CD1c-positive myeloid dendritic cell (primary cell): ENCODE results near the gene MYOCD.

ENCODE experiments used
- DNase-seq: peaks from one replicate; pipeline ENCODE4 v3.0.0-alpha.2; 2016; ENCODE audit errors: extremely low spot score

Gene MYOCD

GRCh38 chr17:12641084-12641483 is 24.6 kb upstream of the MYOCD start:
- no peak for DNase-seq

DNA sequence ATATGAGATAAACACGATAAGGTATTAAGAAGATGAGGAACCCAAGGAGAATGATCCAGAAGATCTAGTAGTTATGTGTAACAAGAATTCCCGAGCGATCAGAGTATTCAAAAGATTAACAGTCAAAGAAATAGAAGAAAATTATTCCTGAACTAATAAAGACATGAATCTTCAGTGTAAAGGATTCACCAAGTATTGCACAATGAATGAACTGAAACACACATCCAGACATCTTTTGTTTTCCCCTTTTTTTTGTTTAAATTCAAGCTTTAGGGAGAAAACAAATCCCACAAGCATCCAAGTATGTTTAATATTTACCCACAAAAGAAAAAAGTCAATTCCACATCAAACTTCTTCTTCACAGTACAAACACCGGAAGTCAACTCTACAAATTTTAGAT is 23.7 kb upstream of the MYOCD start:
- no peak for DNase-seq

- no peak for DNase-seq
Measured at GRCh38 chr17:12643822-12644221, 21.9 kb upstream of the MYOCD start.

GRCh38 chr17:12644623-12645022 is 21.1 kb upstream of the MYOCD start:
- DNase-seq, result no peak

- DNase-seq, result no peak
Measured at GRCh38 chr17:12646761-12647422, 18.8 kb upstream of the MYOCD start.

DNA sequence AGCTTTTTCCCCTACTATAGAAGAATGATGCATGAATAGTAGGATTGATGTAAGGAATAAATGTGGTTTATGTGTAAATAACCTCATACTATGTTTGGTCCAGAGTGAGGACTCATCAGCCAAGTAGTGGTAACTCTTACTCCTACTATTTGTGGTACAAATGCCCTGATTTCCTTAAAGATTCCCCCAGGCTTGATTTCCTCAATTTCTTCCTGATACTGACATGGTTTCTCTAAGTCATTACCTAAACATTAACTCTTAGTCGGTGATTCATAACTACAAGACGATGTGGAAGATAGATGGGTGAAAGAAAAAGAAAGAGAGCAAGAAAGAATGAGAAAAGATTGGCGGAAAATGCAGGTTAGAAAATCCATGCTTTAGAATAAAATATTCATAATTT is 17.2 kb upstream of the MYOCD start:
- DNase-seq, result no peak

GRCh38 chr17:12655936-12656335 is 9.8 kb upstream of the MYOCD start:
- no peak for DNase-seq

DNA sequence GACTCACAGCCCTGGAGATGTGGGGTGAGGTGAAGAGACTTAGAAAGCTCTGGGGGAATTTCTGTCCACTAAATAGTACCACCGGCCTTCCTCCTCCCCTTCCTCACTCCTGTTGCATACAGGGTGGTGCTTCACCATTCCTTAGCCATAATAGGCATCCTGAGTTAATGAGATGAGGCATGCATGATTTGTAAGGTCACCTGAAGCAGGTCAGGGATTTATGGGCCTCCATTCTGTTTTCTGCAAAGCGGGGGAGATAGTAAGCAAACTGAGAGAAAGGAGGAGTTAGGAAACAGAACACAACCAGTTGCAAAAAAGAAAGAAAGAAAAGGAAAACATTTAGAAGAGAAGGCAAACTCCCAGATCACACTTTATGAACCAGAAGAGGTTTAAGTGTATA is 9.3 kb upstream of the MYOCD start:
- DNase-seq, result no peak

- DNase-seq, result no peak
Measured at GRCh38 chr17:12659500-12659899, 6.2 kb upstream of the MYOCD start.

- no peak for DNase-seq
Measured at GRCh38 chr17:12664252-12664651, 1.4 kb upstream of the MYOCD start.

- DNase-seq, result no peak
Measured at GRCh38 chr17:12664894-12665262, 812 bp upstream of the MYOCD start.

GRCh38 chr17:12666718-12667117 is 1.0 kb downstream of the MYOCD start:
- no peak for DNase-seq

DNA sequence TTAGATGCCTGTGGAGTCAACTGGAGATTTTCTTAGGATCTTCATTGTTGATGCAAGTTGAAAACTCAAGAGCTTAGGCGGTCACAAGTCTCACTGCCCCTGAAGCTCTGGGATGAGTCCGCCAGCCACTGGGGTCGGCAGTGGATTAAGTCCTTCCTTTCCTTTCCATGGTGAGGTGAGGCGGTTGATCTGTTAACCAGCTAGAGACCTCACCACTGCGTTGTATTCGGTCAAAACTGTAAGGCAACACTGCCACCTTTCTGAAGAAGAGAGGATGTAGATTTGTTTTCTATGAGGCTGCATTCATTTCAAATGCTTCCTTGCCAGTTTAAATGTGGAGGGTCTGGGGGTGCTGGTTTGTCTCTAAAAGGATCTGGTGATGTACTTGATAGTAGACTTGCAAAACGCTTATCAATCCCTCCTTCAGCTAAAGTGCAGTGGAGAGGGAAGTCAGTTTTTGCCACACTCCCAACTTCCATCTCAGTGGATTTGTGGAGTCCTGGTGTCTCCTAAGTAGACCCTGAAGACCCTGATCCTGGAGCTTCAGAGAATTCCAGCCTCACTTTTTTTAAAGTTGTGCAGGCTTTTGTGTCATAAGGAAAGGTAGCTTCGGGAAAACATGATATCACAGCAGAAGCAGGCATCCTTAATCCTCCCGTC is 1.7 kb downstream of the MYOCD start:
- DNase-seq, result no peak

DNA sequence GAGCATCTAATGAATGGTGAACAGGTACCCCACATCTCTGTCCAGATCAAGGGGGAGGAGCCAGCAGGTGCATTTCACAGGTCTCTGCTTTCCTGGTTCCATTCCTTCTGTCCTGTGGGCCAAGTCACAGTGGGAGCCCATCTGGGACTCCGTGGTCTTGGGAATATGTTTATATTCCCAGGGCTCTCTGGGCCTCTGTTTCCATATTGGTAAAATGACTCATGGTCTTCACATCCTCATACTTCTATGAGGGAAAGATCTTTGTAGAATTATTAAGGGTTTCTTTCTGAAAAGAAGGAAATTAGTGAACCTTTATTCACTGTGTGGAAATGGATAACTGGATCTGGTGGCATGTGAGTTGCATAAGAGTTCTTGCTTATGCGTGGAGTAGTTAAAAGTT is 6.2 kb downstream of the MYOCD start:
- no peak for DNase-seq

DNA sequence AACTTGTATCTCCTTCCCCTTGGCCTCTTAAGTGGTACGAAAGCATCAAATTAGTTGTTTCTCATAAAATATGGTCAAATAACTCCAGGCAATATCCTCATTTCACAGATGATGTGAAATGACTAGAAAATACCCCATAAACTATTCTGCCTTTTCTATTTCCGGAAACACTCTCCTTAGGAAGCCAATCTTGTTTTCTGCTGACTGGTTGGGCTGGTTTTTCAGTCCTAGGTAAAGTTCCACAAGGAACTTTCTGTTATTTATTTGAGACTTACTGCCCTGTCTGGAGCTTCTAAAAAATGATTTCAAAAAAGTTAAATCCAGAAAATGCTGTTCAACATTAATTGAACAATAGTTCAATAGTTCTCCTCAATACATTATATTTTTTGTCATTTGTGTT is 7.3 kb downstream of the MYOCD start:
- no peak for DNase-seq

DNA sequence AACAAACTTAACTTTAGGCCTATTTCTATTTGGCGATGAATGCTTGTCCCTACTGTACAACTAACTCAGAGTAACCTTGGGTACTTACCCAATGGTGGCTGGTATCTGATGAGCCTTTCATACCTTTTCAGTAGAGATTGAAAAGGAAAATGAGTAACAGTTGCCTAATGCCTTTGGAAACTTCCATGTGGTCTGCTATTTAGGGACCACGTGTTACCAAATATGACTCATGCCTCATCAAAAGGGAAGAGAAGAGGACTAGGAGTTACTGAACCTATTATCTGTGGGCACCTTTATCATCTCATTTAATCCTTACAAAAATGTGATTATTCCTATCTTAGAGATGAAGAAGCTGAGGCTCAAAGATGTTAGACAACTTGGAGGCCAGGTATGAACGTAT is 8.1 kb downstream of the MYOCD start:
- no peak for DNase-seq

GRCh38 chr17:12680407-12680897 is 14.8 kb downstream of the MYOCD start:
- no peak for DNase-seq

DNA sequence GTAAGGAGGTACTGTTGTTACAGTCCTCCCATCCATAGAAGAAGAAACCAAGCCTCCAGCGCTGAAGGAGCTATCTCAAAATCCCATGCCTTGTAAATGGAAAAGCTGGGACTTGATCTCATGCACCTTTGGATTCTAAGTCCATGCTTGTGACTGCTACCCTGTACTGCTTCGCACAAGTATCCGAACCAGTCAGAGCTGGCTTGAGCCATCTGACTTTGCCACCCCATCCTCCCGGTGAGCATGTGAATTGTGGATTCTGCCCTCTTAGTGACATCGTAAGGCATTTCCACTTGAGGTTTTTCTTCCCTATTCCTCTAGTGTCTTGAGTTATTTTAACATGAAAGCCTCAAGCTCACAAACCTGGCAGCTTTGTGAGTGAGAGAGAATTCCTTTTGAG is 15.3 kb downstream of the MYOCD start:
- no peak for DNase-seq

DNA sequence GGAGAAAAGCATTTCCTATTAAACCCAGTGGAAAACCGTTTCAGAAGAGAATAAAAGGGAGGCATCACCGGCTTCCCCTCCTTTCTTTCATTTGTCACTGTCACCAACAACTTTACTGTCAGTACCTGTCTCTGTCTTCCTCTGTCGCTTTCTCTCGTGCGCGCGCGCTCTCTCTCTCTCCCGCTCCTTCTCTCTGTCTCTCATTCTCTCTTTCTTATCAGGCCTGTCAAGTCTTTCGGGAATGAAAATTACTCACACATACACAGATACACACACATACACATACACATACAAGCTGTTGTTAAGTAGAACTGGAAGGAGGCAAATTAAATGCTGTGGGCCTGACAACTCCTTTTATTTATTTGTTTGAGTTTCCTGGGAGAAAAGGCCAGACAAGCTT is 17.6 kb downstream of the MYOCD start:
- no peak for DNase-seq

DNA sequence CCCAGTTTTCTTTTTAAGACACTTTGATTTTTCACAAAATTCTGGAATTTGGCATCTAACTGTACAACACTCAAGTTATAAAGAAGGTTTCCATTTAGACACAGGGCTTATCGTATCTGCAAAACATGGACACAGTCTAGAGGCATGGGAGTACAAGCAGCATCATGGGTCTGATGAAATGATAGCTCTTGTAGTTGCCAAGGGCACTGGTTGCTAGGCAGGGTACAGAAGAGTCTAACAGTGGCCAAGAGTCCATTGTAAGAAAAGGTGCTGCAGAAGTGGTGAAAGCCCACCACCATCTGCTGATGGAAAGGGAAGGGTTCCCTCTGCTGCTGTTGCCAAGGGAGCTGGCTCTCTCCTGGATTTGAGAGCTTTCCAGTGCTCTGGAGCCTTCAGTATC is 20.8 kb downstream of the MYOCD start:
- DNase-seq, result no peak

DNA sequence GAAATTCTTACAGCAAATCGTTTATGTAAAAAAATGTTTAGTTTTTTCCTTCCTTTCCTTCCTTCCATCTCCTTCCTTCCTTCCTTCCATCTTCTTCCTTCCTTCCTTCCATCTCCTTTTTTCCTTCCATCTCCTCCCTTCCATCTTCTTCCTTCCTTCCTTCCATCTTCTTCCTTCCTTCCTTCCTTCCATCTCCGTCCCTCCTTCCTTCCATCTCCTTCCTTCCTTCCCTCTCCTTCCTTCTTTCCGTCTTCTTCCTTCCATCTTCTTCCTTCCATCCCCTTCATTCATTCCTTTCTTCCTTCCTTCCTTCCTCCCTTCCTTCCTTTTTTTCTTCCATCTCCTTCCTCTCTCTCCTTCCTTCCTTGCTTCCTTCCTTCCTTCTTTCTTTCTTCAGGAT is 22.7 kb downstream of the MYOCD start:
- DNase-seq, result no peak

DNA sequence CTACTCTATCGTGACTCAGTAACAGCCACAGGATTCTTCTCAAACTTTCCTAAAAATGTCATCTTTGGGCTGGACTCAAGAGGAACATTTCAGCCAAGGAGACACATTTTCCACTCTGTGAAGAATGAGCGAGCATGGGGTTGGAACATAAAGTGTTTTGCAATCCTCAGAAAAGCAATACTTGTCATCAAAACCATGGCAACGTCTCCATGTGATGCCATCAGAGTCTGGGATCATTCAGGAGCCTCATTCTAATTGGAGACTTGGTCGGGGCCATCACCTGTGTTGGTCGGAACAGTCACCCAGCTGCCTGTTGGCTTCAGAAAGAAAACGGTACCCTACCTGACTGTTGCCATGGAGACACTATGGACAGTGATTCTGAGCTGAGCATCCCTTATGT is 25.5 kb downstream of the MYOCD start:
- DNase-seq, result no peak

DNA sequence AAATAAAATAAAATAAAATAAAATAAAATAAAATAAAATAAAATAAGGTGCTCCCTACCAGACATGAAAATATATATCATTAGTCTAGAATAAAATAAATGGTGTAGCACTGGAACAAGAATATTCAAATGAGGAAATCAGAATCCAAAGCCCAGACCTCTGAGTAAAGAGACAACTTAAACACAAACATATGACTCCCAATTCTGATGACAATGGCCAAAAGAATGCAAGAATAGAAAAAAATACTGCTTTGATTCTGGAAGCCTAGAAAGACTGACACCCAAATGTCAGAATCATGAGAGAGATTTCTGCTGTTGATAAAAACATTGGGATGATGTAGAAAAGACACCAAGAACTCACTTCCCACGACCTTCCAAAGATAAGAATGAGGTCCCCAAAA is 27.9 kb downstream of the MYOCD start:
- DNase-seq, result no peak

DNA sequence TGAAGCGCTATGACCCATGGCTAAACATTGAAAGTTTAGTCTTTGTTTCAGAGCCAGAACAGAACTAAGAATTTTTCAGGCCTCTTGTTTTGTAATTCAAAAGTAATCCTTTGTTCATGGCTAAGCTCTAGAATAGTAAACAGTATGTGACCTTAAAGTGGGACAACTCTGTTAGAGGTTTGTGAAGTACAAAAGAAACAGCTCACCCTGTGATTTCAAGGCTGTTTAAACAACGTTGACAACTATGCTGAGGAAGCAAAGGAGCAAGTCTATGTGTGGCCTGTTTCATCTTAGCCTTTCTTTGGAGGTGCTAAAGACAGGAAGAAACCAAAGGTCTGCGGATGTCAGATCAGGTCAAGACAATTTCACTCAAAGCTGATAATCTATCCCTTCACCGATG is 40.4 kb downstream of the MYOCD start:
- no peak for DNase-seq
